GM18505 (cell line): Measurements from ENCODE around the gene PPP2R2C.

Source experiments
- ATAC-seq: cut with Tn5 transposase; IDR thresholded peaks from one replicate; pipeline ENCODE4 v1.9.1; 2021; ENCODE audit not compliant: unreplicated experiment
- POLR2A ChIP-seq: IDR thresholded peaks from 4 replicates; pipeline ENCODE4 v1.6.1; 2011; ENCODE audit warnings: borderline replicate concordance; ENCODE audit not compliant: insufficient read depth, insufficient read length; ENCODE audit errors: extremely low read depth

The PPP2R2C gene

GRCh38 chr4:6329478-6330383 lies 142.7 kb downstream of the PPP2R2C start:
- ATAC-seq, result no peak
- no peak for TF ChIP-seq POLR2A

- TF ChIP-seq POLR2A, result no peak
- ATAC-seq, result no peak
These were observed 143.9 kb downstream of the PPP2R2C start for GRCh38 chr4:6328526-6328925.

GRCh38 chr4:6327220-6327917 lies 145.0 kb downstream of the PPP2R2C start:
- ATAC-seq, result no peak
- TF ChIP-seq POLR2A, result no peak

- no peak for ATAC-seq
- no peak for TF ChIP-seq POLR2A
These were observed 145.9 kb downstream of the PPP2R2C start for GRCh38 chr4:6326312-6327060.

- TF ChIP-seq POLR2A, result no peak
- ATAC-seq, result no peak
These were observed 146.6 kb downstream of the PPP2R2C start for GRCh38 chr4:6325788-6326290.

GRCh38 chr4:6324999-6325787 lies 147.2 kb downstream of the PPP2R2C start:
- no peak for ATAC-seq
- no peak for TF ChIP-seq POLR2A

GRCh38 chr4:6324461-6324998 lies 147.9 kb downstream of the PPP2R2C start:
- no peak for ATAC-seq
- TF ChIP-seq POLR2A, result no peak

- no peak for TF ChIP-seq POLR2A
- ATAC-seq, result no peak
These were observed 149.4 kb downstream of the PPP2R2C start for GRCh38 chr4:6322761-6323566.

GRCh38 chr4:6322067-6322760 lies 150.2 kb downstream of the PPP2R2C start:
- TF ChIP-seq POLR2A, result no peak

GRCh38 chr4:6321361-6321760 lies 151.1 kb downstream of the PPP2R2C start:
- no peak for ATAC-seq
- TF ChIP-seq POLR2A, result no peak

More at GRCh38 chr4:6322067-6322760, 150.2 kb downstream of the PPP2R2C start:
- no peak for ATAC-seq

- ATAC-seq, result no peak
- no peak for TF ChIP-seq POLR2A
These were observed 151.8 kb downstream of the PPP2R2C start for GRCh38 chr4:6320663-6321062.

GRCh38 chr4:6319530-6320150 lies 152.8 kb downstream of the PPP2R2C start:
- no peak for ATAC-seq
- no peak for TF ChIP-seq POLR2A
